ENCODE measurements around the gene SP4.

Gene SP4

GRCh38 chr7:21427871-21428658, at the start of gene SP4:
Gene SP4, plus strand, starts transcription at chr7:21428083. Its CDS starts 169 bp downstream, at chr7:21428252.
- no peaks in the 10 kb centered on the region; the same call in 1 of the 2 replicates for H3K36me3 ChIP-seq (ENCODE audit: insufficient read depth, low read length)
- no peaks in the 10 kb centered on the region for H3K9me3 ChIP-seq (ENCODE audit: control insufficient read depth, insufficient read depth, low read length)
- H3K4me1 ChIP-seq (ENCODE audit: insufficient read depth, low read length): peaks cover 15% of the 10 kb centered on the region
- H3K9ac ChIP-seq (ENCODE audit: low read depth, low read length): peak within 1 kb of the TSS; percentile 100

- no peaks in the 10 kb centered on the region for H3K36me3 ChIP-seq (ENCODE audit: insufficient read depth, low read length)
- H3K9me3 ChIP-seq (ENCODE audit: control insufficient read depth, insufficient read depth, low read length): no peaks in the 10 kb centered on the region
- H3K4me1 ChIP-seq (ENCODE audit: insufficient read depth, low read length): no peaks in the 10 kb centered on the region
- H3K9ac ChIP-seq (ENCODE audit: low read depth, low read length): no peak overlapping the region
Measured at GRCh38 chr7:21383227-21384220, 44.4 kb upstream of the SP4 start.

GRCh38 chr7:21393937-21394336, 33.9 kb upstream of the SP4 start:
- Histone ChIP-seq H3K9me3 (ENCODE audit: control insufficient read depth, insufficient read depth, low read length) (no peaks in the 10 kb centered on the region), H3K36me3 (ENCODE audit: insufficient read depth, low read length) (no peaks in the 10 kb centered on the region), H3K9ac (ENCODE audit: low read depth, low read length) (no peak overlapping the region), H3K4me1 (ENCODE audit: insufficient read depth, low read length) (peaks cover 2% of the 10 kb centered on the region; the same call in 1 of the 2 replicates)

GRCh38 chr7:21401944-21402343, 25.9 kb upstream of the SP4 start:
- Histone ChIP-seq H3K4me1 (ENCODE audit: insufficient read depth, low read length) (no peaks in the 10 kb centered on the region), H3K9me3 (ENCODE audit: control insufficient read depth, insufficient read depth, low read length) (no peaks in the 10 kb centered on the region), H3K9ac (ENCODE audit: low read depth, low read length) (no peak overlapping the region), H3K36me3 (ENCODE audit: insufficient read depth, low read length) (no peaks in the 10 kb centered on the region)

- Histone ChIP-seq H3K9me3 (ENCODE audit: control insufficient read depth, insufficient read depth, low read length) (no peaks in the 10 kb centered on the region), H3K36me3 (ENCODE audit: insufficient read depth, low read length) (no peaks in the 10 kb centered on the region), H3K9ac (ENCODE audit: low read depth, low read length) (no peak overlapping the region)
Measured at GRCh38 chr7:21407796-21408480, 19.9 kb upstream of the SP4 start.

GRCh38 chr7:21408481-21408820, 19.4 kb upstream of the SP4 start:
- H3K4me1 ChIP-seq (ENCODE audit: insufficient read depth, low read length): peaks cover 7% of the 10 kb centered on the region
- no peaks in the 10 kb centered on the region for H3K36me3 ChIP-seq (ENCODE audit: insufficient read depth, low read length)
- no peak overlapping the region for H3K9ac ChIP-seq (ENCODE audit: low read depth, low read length)
- H3K9me3 ChIP-seq (ENCODE audit: control insufficient read depth, insufficient read depth, low read length): no peaks in the 10 kb centered on the region

More at GRCh38 chr7:21407796-21408480, 19.9 kb upstream of the SP4 start:
- peaks cover 5% of the 10 kb centered on the region for H3K4me1 ChIP-seq (ENCODE audit: insufficient read depth, low read length)

GRCh38 chr7:21412410-21412851, 15.5 kb upstream of the SP4 start:
- Histone ChIP-seq H3K9me3 (ENCODE audit: control insufficient read depth, insufficient read depth, low read length) (no peaks in the 10 kb centered on the region), H3K4me1 (ENCODE audit: insufficient read depth, low read length) (peaks cover 7% of the 10 kb centered on the region), H3K36me3 (ENCODE audit: insufficient read depth, low read length) (no peaks in the 10 kb centered on the region), H3K9ac (ENCODE audit: low read depth, low read length) (no peak overlapping the region)

GRCh38 chr7:21412957-21413356, 14.9 kb upstream of the SP4 start:
- Histone ChIP-seq H3K4me1 (ENCODE audit: insufficient read depth, low read length) (peaks cover 7% of the 10 kb centered on the region), H3K36me3 (ENCODE audit: insufficient read depth, low read length) (no peaks in the 10 kb centered on the region), H3K9ac (ENCODE audit: low read depth, low read length) (no peak overlapping the region), H3K9me3 (ENCODE audit: control insufficient read depth, insufficient read depth, low read length) (no peaks in the 10 kb centered on the region)

GRCh38 chr7:21413502-21413901, 14.4 kb upstream of the SP4 start:
- Histone ChIP-seq H3K9me3 (ENCODE audit: control insufficient read depth, insufficient read depth, low read length) (no peaks in the 10 kb centered on the region), H3K9ac (ENCODE audit: low read depth, low read length) (no peak overlapping the region), H3K36me3 (ENCODE audit: insufficient read depth, low read length) (no peaks in the 10 kb centered on the region), H3K4me1 (ENCODE audit: insufficient read depth, low read length) (peaks cover 7% of the 10 kb centered on the region)

GRCh38 chr7:21414795-21415393, 13.0 kb upstream of the SP4 start:
- no peaks in the 10 kb centered on the region for H3K9me3 ChIP-seq (ENCODE audit: control insufficient read depth, insufficient read depth, low read length)
- no peak overlapping the region for H3K9ac ChIP-seq (ENCODE audit: low read depth, low read length)
- peaks cover 7% of the 10 kb centered on the region for H3K4me1 ChIP-seq (ENCODE audit: insufficient read depth, low read length)
- H3K36me3 ChIP-seq (ENCODE audit: insufficient read depth, low read length): no peaks in the 10 kb centered on the region

- Histone ChIP-seq H3K36me3 (ENCODE audit: insufficient read depth, low read length) (no peaks in the 10 kb centered on the region), H3K9me3 (ENCODE audit: control insufficient read depth, insufficient read depth, low read length) (no peaks in the 10 kb centered on the region), H3K9ac (ENCODE audit: low read depth, low read length) (no peak overlapping the region), H3K4me1 (ENCODE audit: insufficient read depth, low read length) (peaks cover 5% of the 10 kb centered on the region)
Measured at GRCh38 chr7:21417647-21418046, 10.2 kb upstream of the SP4 start.

GRCh38 chr7:21422751-21423150, 5.1 kb upstream of the SP4 start:
- Histone ChIP-seq H3K9ac (ENCODE audit: low read depth, low read length) (no peak overlapping the region), H3K9me3 (ENCODE audit: control insufficient read depth, insufficient read depth, low read length) (no peaks in the 10 kb centered on the region), H3K36me3 (ENCODE audit: insufficient read depth, low read length) (no peaks in the 10 kb centered on the region), H3K4me1 (ENCODE audit: insufficient read depth, low read length) (0 out of 2 replicates have a peak, but pooled peaks cover 4% of the 10 kb centered on the region)

- H3K9me3 ChIP-seq (ENCODE audit: control insufficient read depth, insufficient read depth, low read length): no peaks in the 10 kb centered on the region
- no peak overlapping the region for H3K9ac ChIP-seq (ENCODE audit: low read depth, low read length)
- H3K4me1 ChIP-seq (ENCODE audit: insufficient read depth, low read length): peaks cover 13% of the 10 kb centered on the region
- H3K36me3 ChIP-seq (ENCODE audit: insufficient read depth, low read length): no peaks in the 10 kb centered on the region; the same call in 1 of the 2 replicates
Measured at GRCh38 chr7:21425290-21425689, 2.6 kb upstream of the SP4 start.
